H1 (cell line): ENCODE data around the gene ZNF429. TPM values are rescaled to one million over a fixed set of nuclear protein-coding genes. Genes with fewer than 3 reads are reported as not detected.

Source experiments
- KDM4A ChIP-seq: IDR thresholded peaks from one replicate; pipeline ENCODE4 v1.7.1; 2012; ENCODE audit warnings: low read depth, mild to moderate bottlenecking, moderate library complexity, low read length, inconsistent platforms; ENCODE audit not compliant: severe bottlenecking
- polyA plus RNA-seq, 7 experiments: library from polyadenylated mRNA; depleted of rRNA in 3 of 7; stranded (reverse) in 5 of 7; unstranded in 2 of 7; fragments of >200 nt in 5 of 7; fragments of 200-250 nt in 2 of 7; gene quantifications; 1 replicate in 5 of 7; 2 replicates in 1 of 7; 4 replicates in 1 of 7; pipeline versions ENCODE4 v1.2.1 to v1.2.3, GENCODE V29; 2011 to 2013; ENCODE audit warnings: missing spikeins in 2 of 7, mixed read lengths in 2 of 7
- total RNA-seq: library from RNA; stranded (reverse); fragmentation: NEBNext Ultra II Directional; extraction: Animal tissue kit (Norgen Biotek cat#: 25700); gene quantifications from 2 replicates; pipeline ENCODE4 v1.2.1, GENCODE V29; 2021

The ZNF429 gene
- total and polyA plus RNA-seq, 2 of the 8 experiments (the other 6 are each of a cell fraction or from before 2014, with no cell fraction given), result 10.9 to 15.0 TPM

GRCh38 chr19:21559444-21559843, 54.0 kb downstream of the ZNF429 start (continued):
- no peak for TF ChIP-seq KDM4A
